ENCODE measurements around the gene OSBPL10. TPM values are rescaled to one million over a fixed set of nuclear protein-coding genes. Genes with fewer than 3 reads are reported as not detected.

OSBPL10 gene
- total RNA-seq, 4 donors from 2014 or later = 12.5 to 38.3 (median 22.7) TPM

GRCh38 chr3:31671976-31672375 is 309.1 kb downstream of the OSBPL10 start:
- no peak for DNase-seq (ENCODE audit: low spot score in 2 of 2)
- H3K27ac ChIP-seq = no peak overlapping the region
- no peaks in the 10 kb centered on the region for H3K9me3 ChIP-seq

DNA sequence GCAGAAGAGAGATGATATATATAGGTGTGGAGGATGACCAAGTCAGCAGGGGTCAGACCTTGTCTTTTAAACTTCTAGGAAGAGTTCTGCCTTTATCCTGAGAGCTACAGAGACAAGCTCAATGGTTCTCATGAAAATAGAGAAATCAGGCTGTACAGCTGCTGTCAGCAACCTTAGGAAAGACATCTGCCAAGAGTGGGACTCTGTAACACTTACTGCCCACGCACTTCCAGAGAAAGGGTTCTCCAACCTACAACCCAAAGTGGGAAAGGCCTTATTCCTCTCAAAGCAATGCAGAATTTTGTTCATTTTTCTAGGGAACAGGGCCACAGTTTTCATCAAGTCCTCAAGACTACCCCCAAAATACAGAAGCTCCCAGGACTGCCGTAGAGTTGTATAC is 309.6 kb downstream of the OSBPL10 start:
- Histone ChIP-seq H3K27me3 (no peaks in the 10 kb centered on the region), H3K9me3 (no peaks in the 10 kb centered on the region), H3K4me3 (no peak overlapping the region), H3K36me3 (no peaks in the 10 kb centered on the region), H3K27ac (no peak overlapping the region), H3K4me1 (no peaks in the 10 kb centered on the region)
- TF ChIP-seq EP300 (IDR thresholded peaks at IDR 0.05) = no peak
- TF ChIP-seq CTCF (IDR thresholded peaks at IDR 0.05) = no peak
- no peak for TF ChIP-seq POLR2AphosphoS5 (IDR thresholded peaks at IDR 0.05)
- TF ChIP-seq POLR2A (IDR thresholded peaks at IDR 0.05) = no peak
- 80% methylated on average over 2 of the region's 2 CpGs for WGBS
- no peak for DNase-seq (ENCODE audit: low spot score in 2 of 2)

More at GRCh38 chr3:31671976-31672375, 309.1 kb downstream of the OSBPL10 start:
- H3K4me1 ChIP-seq = no peaks in the 10 kb centered on the region
- H3K36me3 ChIP-seq = no peaks in the 10 kb centered on the region
- TF ChIP-seq POLR2AphosphoS5 (IDR thresholded peaks at IDR 0.05) = no peak
- no peak for TF ChIP-seq POLR2A (IDR thresholded peaks at IDR 0.05)
- no peak for TF ChIP-seq EP300 (IDR thresholded peaks at IDR 0.05)
- no peak for TF ChIP-seq CTCF (IDR thresholded peaks at IDR 0.05)
- H3K4me3 ChIP-seq = no peak overlapping the region
- 61% methylated on average over 6 of the region's 6 CpGs for WGBS
- no peaks in the 10 kb centered on the region for H3K27me3 ChIP-seq

GRCh38 chr3:31670722-31671121 is 310.3 kb downstream of the OSBPL10 start:
- WGBS = 76% methylated on average over 9 of the region's 9 CpGs
- DNase-seq (ENCODE audit: low spot score in 2 of 2) = no peak
- Histone ChIP-seq H3K9me3 (no peaks in the 10 kb centered on the region), H3K27ac (no peak overlapping the region), H3K4me3 (no peak overlapping the region), H3K27me3 (no peaks in the 10 kb centered on the region), H3K4me1 (no peaks in the 10 kb centered on the region), H3K36me3 (peaks cover 4% of the 10 kb centered on the region)
- no peak for TF ChIP-seq EP300 (IDR thresholded peaks at IDR 0.05)
- TF ChIP-seq POLR2A (IDR thresholded peaks at IDR 0.05) = no peak
- TF ChIP-seq CTCF (IDR thresholded peaks at IDR 0.05) = no peak
- no peak for TF ChIP-seq POLR2AphosphoS5 (IDR thresholded peaks at IDR 0.05)

GRCh38 chr3:31670136-31670535 is 310.9 kb downstream of the OSBPL10 start:
- Histone ChIP-seq H3K27me3 (no peaks in the 10 kb centered on the region), H3K4me1 (no peaks in the 10 kb centered on the region), H3K9me3 (no peaks in the 10 kb centered on the region), H3K36me3 (peaks cover 4% of the 10 kb centered on the region), H3K27ac (no peak overlapping the region), H3K4me3 (no peak overlapping the region)
- no peak for DNase-seq (ENCODE audit: low spot score in 2 of 2)
- no peak for TF ChIP-seq POLR2A (IDR thresholded peaks at IDR 0.05)
- TF ChIP-seq POLR2AphosphoS5 (IDR thresholded peaks at IDR 0.05) = no peak
- no peak for TF ChIP-seq CTCF (IDR thresholded peaks at IDR 0.05)
- TF ChIP-seq EP300 (IDR thresholded peaks at IDR 0.05) = no peak
- WGBS = 84% methylated on average over 1 of the region's 1 CpG

DNA sequence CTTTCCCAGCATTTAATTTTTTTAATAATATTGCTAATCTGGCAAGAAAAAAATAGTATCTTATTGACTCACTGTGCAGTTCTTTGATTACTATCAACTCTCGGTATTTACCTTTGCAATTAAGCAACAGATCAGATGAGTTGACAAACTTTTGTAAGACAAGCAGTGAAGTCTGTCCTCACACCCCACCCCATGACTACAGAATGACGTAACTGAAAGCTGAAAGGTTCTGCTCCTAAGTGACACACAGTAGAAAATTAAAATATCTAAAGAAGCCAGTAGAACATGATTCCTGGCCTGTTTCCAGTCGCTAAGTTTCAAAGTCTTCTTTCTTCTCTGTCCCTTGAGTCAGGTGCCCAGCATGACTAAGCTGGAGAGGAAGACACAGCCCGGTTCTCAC is 312.8 kb downstream of the OSBPL10 start:
- DNase-seq (ENCODE audit: low spot score in 2 of 2) = no peak
- Histone ChIP-seq H3K9me3 (no peaks in the 10 kb centered on the region), H3K27me3 (no peaks in the 10 kb centered on the region), H3K27ac (no peak overlapping the region), H3K4me3 (no peak overlapping the region), H3K4me1 (no peaks in the 10 kb centered on the region), H3K36me3 (peaks cover 4% of the 10 kb centered on the region)
- TF ChIP-seq EP300 (IDR thresholded peaks at IDR 0.05) = no peak
- no peak for TF ChIP-seq CTCF (IDR thresholded peaks at IDR 0.05)
- no peak for TF ChIP-seq POLR2A (IDR thresholded peaks at IDR 0.05)
- TF ChIP-seq POLR2AphosphoS5 (IDR thresholded peaks at IDR 0.05) = no peak
- WGBS = 70% methylated on average over 4 of the region's 4 CpGs
